Stomach (tissue), 9 donors: ENCODE data around the gene FAM229A. TPM values are rescaled to one million over a fixed set of nuclear protein-coding genes. Genes with fewer than 3 reads are reported as not detected.

Experiments used
- DNase-seq, 2 donors: peaks; one replicate each; pipeline versions ENCODE4 v3.0.0 to v3.0.0-alpha.2; 2013 to 2019
- H3K27ac ChIP-seq, 5 donors: fragments of 200-600 bp in 4 of 5; sonication (generic) in 4 of 5; one replicate each; pipeline ENCODE4 v1.5.1; 2013 to 2019; ENCODE audit warnings: mild to moderate bottlenecking in 1 of 5, moderate library complexity in 1 of 5
- H3K27me3 ChIP-seq, 3 donors: fragments of 200-600 bp; sonication (generic); one replicate each; pipeline ENCODE4 v1.5.1; 2017 to 2019; ENCODE audit warnings: mixed run types in 1 of 3
- H3K36me3 ChIP-seq, 4 donors: fragments of 200-600 bp; sonication (generic); 1 replicate in 3 of 4; 2 replicates in 1 of 4; pipeline ENCODE4 v1.5.1; 2016 to 2019
- H3K4me1 ChIP-seq, 4 donors: fragments of 200-600 bp; sonication (generic); one replicate each; pipeline ENCODE4 v1.5.1; 2016 to 2019
- H3K4me3 ChIP-seq, 4 donors: fragments of 200-600 bp; sonication (generic) in 3 of 4; one replicate each; pipeline ENCODE4 v1.5.1; 2016 to 2019; ENCODE audit warnings: mild to moderate bottlenecking in 1 of 4
- H3K9me3 ChIP-seq, 4 donors: fragments of 200-600 bp; sonication (generic); one replicate each; pipeline ENCODE4 v1.5.1; 2016 to 2019
- CTCF ChIP-seq, 7 experiments: fragments of 450-650 bp in 4 of 7; fragments of 200-600 bp in 3 of 7; sonication (generic) in 3 of 7; IDR thresholded peaks; one replicate each; pipeline ENCODE4 v1.5.1; 2016 to 2019; ENCODE audit warnings: antibody characterized with exemption in 7 of 7, control low read depth in 2 of 7, mild to moderate bottlenecking in 1 of 7
- EP300 ChIP-seq: sonication (generic); formaldehyde crosslinking; IDR thresholded peaks from one replicate; pipeline ENCODE4 v1.6.1; 2017; ENCODE audit warnings: antibody characterized with exemption
- POLR2A ChIP-seq, 4 donors: fragments of 450-650 bp; IDR thresholded peaks; one replicate each; pipeline ENCODE4 v1.6.1; 2016; ENCODE audit warnings: antibody characterized with exemption in 4 of 4, control low read depth in 2 of 4, mild to moderate bottlenecking in 1 of 4, moderate library complexity in 1 of 4
- POLR2AphosphoS5 ChIP-seq, 3 donors: sonication (generic); formaldehyde crosslinking; IDR thresholded peaks; one replicate each; pipeline ENCODE4 v1.6.1; 2016; ENCODE audit warnings: antibody characterized with exemption in 3 of 3
- WGBS, 5 donors: extraction: QIAGEN DNeasy Blood & Tissue Kit in 3 of 5; methylation state at CpG; one replicate each; pipeline versions ENCODE4 v1.1.5 to v1.1.7; 2013 to 2018; 5-methylcytosine and 5-hydroxymethylcytosine counted together
- intact Hi-C: fragments of 100-400 bp; cut with DNase I; formaldehyde crosslinking; loops from one replicate; pipeline ENCODE4 v1.15.1; 2023; ENCODE audit warnings: low total_unique reads
- polyA plus RNA-seq, 3 donors: library from polyadenylated mRNA; stranded (reverse); fragments of 200-250 nt; gene quantifications; one replicate each; pipeline ENCODE4 v1.2.3, GENCODE V29; 2013
- total RNA-seq, 5 donors: library from RNA; depleted of rRNA; stranded (reverse); fragments of >200 nt; gene quantifications; one replicate each; pipeline versions ENCODE4 v1.1.0 to v1.2.3, GENCODE V29; 2014 to 2016
- donor health status: healthy with polysubstance abuse.
- donor health status: Bipolar disorder and iron deficiency.
- donor health status: healthy.

Gene FAM229A
- total and polyA plus RNA-seq, 8 donors: 2.2 to 21.6 (median 8.8) TPM

- Histone ChIP-seq H3K9me3 (no peaks in the 10 kb centered on the region), H3K36me3 (peaks cover 18 to 33% (median 26%) of the 10 kb centered on the region in 4 donors), H3K27me3 (peaks cover 0 to 3% (median 0%) of the 10 kb centered on the region in 3 donors), H3K4me1 (peaks cover 30 to 76% (median 61%) of the 10 kb centered on the region in 4 donors), H3K27ac (peak within 1 kb of the TSS; percentile 85 to 88 (median 86)), H3K4me3 (peak within 1 kb of the TSS; percentile 68 to 83 (median 78))
- intact Hi-C loops: no loop called here
- 1 to 2% (median 1%) methylated on average over 32 to 92 of the region's 95 CpGs; no CpG with 5 or more reads in 1 of the 5 donors for WGBS, 5 donors
- peak; percentile 90 to 95 for DNase-seq
- TF ChIP-seq POLR2AphosphoS5 (IDR thresholded peaks at IDR 0.05): peak; percentile 18 to 97 (median 94)
- no peak for TF ChIP-seq CTCF (IDR thresholded peaks at IDR 0.05)
Observed at GRCh38 chr1:32335790-32336590, 26.3 kb downstream of the FAM229A start, which contains the start of gene MARCKSL1. TSS of gene MARCKSL1 (minus strand) at chr1:32336233. CDS start at chr1:32336033, 200 bp downstream.

GRCh38 chr1:32335535-32335789 lies 26.8 kb downstream of the FAM229A start:
- intact Hi-C loops: no loop called here
- Histone ChIP-seq H3K27ac (peak overlapping the region; percentile 85 to 88 (median 86)), H3K36me3 (peaks cover 20 to 38% (median 31%) of the 10 kb centered on the region in 4 donors), H3K4me1 (peaks cover 30 to 76% (median 61%) of the 10 kb centered on the region in 4 donors), H3K9me3 (no peaks in the 10 kb centered on the region), H3K27me3 (peaks cover 0 to 3% (median 0%) of the 10 kb centered on the region in 3 donors), H3K4me3 (peak overlapping the region; percentile 68 to 83 (median 78))
- no peak for DNase-seq
- 0 to 1% (median 1%) methylated on average over 18 to 34 of the region's 34 CpGs; no CpG with 5 or more reads in 1 of the 5 donors for WGBS, 5 donors
- TF ChIP-seq POLR2A (IDR thresholded peaks at IDR 0.05) (no peak), EP300 (no peak), CTCF (IDR thresholded peaks at IDR 0.05) (no peak), POLR2AphosphoS5 (IDR thresholded peaks at IDR 0.05) (no peak)

GRCh38 chr1:32334864-32335534 lies 27.3 kb downstream of the FAM229A start:
- H3K27me3 ChIP-seq: peaks cover 0 to 3% (median 0%) of the 10 kb centered on the region in 3 donors
- WGBS, 5 donors: 0 to 7% (median 4%) methylated on average over 11 to 46 of the region's 46 CpGs
- H3K4me1 ChIP-seq: peaks cover 30 to 76% (median 61%) of the 10 kb centered on the region in 4 donors
- peak overlapping the region; percentile 85 to 88 (median 86) for H3K27ac ChIP-seq
- peak; percentile 64 to 87 for DNase-seq
- peak overlapping the region; percentile 68 to 83 (median 78) for H3K4me3 ChIP-seq
- intact Hi-C loops: no loop called here
- TF ChIP-seq EP300: no peak
- no peak for TF ChIP-seq POLR2A (IDR thresholded peaks at IDR 0.05)
- TF ChIP-seq POLR2AphosphoS5 (IDR thresholded peaks at IDR 0.05): peak in 1 of 3 donors; percentile 27
- peak in 5 of 7 experiments; percentile 23 to 82 (median 60) for TF ChIP-seq CTCF (IDR thresholded peaks at IDR 0.05)
- no peaks in the 10 kb centered on the region for H3K9me3 ChIP-seq
- peaks cover 21 to 43% (median 35%) of the 10 kb centered on the region in 4 donors for H3K36me3 ChIP-seq

GRCh38 chr1:32334274-32334861 lies 27.9 kb downstream of the FAM229A start:
- WGBS, 5 donors: 14 to 34% (median 25%) methylated on average over 5 to 9 of the region's 9 CpGs
- peak in 1 of 2 donors; percentile 38 for DNase-seq
- Histone ChIP-seq H3K4me1 (peaks cover 30 to 70% (median 61%) of the 10 kb centered on the region in 4 donors), H3K9me3 (no peaks in the 10 kb centered on the region), H3K4me3 (peak overlapping the region; percentile 68 to 83 (median 78)), H3K27me3 (peaks cover 0 to 3% (median 0%) of the 10 kb centered on the region in 3 donors), H3K27ac (peak overlapping the region; percentile 85 to 88 (median 86)), H3K36me3 (peaks cover 21 to 49% (median 42%) of the 10 kb centered on the region in 4 donors)
- TF ChIP-seq POLR2AphosphoS5 (IDR thresholded peaks at IDR 0.05) (no peak), CTCF (IDR thresholded peaks at IDR 0.05) (no peak), EP300 (no peak), POLR2A (IDR thresholded peaks at IDR 0.05) (no peak)
- intact Hi-C loops: no loop called here
